ENCODE data around the gene HYKK.
"Not testable (repeated sequence)": the region's sequence is repeated elsewhere in the genome, so short reads cannot be mapped to it uniquely, and the experiment has no call there.

HYKK gene

DNA sequence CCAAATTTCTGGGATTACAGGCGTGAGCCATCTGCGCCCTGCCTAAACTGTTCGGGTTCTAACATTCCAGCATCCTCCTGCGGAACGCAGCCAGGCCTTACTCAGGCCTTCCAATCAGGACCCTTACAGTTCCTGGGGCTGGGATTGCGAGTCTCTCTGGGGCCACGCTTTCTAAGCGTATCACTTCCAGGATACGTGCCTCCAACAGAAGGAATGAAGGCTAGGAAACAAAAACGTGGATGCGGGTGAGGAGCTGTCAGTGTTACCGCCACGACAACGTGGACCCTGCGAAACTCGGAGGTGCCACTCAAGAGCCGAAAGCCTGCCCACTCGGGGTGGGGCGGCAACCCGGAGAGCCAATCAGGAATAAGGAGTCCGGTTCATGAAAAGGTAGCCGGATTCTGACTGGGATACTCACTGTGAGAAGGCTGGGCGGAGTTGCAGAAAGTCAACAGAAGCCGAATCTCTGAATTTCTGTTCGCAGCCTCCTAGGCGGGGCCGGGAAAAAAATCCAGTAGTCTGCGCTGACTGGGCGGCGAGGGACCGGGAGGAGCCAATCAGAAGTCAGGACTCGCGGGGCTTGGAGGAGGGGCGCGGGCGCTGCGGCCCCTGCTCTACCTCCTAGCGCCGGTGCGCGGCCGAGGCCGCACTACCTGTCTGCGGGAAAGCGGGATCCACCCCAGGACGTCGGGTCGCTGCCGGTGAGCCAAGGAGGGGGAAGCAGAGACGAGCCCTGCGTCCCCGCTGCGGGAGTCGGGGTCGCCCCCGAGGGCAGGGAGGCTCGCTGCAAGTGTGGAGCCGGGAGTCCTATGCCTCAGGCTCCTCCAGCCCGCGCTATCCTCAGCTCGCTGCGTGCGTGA is at the start of gene HYKK:
TSS of gene HYKK (plus strand) at position 607 of the 860 bp plus-strand sequence. CDS start 5,512 bp downstream, outside the sequence.
- DNase-seq, result peak; percentile 51

GRCh38 chr15:78460737-78461136 is 46.6 kb upstream of the HYKK start:
- no peak for DNase-seq

- no peak for DNase-seq
Observed at GRCh38 chr15:78461171-78461888, 46.0 kb upstream of the HYKK start.

DNA sequence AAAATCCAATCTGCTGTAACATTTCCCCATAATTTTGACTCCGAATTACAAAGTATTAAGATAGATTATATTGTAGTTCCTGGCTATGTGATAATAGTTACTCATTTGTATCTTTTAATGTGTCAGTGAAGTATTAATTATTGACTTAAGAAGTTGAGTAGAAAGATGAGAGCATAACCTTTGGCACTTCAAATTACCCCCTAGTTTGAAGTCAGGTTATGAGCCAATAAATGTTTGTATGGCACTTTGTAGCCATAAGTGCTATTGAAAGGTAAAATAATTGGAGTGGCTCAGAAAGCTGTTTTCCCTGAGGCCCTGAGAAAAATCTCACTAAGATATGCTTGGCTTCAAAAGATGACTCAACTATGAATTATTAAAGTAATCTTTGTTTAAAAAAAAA is 38.3 kb upstream of the HYKK start:
- DNase-seq, result no peak

DNA sequence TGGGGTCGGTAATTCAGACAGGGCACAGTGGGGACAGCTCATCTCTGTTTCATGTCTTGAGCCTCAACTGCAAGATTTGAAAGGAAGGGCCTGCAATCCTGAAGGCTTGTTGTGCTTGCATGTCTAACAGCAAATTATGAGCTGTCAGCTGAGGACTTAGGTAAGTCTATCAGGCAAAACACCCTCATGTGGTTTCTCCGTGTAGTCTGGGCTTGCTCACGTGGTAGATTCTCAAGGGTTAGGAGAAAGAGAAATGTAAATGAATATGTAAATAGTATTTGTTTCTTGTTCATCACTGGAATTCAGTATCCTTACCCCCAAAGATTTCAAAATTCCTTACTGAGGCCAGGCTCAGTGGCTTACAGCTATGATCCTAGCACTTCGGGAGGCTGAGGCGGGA is 30.1 kb upstream of the HYKK start:
- DNase-seq, result no peak

- no peak for DNase-seq
Observed at GRCh38 chr15:78479650-78480049, 27.7 kb upstream of the HYKK start.

GRCh38 chr15:78481917-78482316 is 25.5 kb upstream of the HYKK start:
- DNase-seq, result no peak

- DNase-seq, result no peak
Observed at GRCh38 chr15:78492872-78493271, 14.5 kb upstream of the HYKK start.

- no peak for DNase-seq
Observed at GRCh38 chr15:78501857-78502256, 5.5 kb upstream of the HYKK start.

GRCh38 chr15:78502641-78503040 is 4.7 kb upstream of the HYKK start:
- DNase-seq, result no peak

GRCh38 chr15:78507831-78508160 is 419 bp downstream of the HYKK start:
- DNase-seq, result no peak

DNA sequence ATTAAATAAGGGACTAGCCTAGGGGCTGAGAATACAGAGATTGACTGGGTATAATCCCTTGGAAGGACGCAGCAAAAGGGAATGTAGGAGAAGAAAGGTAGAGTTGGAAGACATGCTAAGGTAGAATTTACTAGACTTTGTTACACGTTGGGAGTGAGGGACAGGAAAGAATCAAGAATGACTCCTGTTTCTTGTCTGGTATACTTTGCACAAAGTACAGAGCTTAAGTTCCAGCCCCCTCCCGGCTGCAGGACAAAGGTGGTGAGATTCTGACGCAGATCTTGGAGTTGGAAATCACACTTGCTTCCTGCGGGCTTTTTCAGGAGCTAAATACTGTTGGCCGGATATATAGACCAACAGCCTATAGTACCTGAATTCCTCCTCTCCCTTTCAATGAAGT is 895 bp downstream of the HYKK start:
- no peak for DNase-seq

DNA sequence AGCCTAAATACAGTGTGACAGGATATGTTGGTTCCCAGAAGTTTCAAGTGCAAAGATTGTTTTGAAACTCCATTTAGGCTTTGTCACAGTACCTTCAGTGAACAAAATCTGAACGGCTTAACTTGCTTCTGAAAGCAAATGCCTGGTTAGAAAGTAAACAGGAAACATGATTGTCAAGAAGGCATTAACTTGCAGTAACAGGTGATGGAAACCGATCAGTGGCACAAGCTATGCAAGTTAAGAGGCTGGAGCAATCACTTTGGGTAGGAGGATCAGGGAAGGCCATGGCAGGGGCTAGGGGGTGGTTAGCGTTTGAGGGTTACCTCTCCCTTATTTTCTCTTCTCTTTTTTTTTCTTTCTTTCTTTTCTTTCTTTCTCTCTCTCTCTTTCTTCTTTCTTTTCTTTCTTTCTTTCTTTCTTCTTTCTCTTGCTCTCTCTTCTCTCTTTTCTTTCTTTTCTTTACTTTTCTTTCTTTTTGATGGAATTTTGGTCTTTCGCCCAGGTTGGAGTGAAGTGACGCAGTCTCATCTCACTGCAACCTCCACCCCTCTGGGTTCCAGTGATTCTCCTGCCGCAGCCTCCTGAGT is 2.4 kb downstream of the HYKK start:
- no peak for DNase-seq

- not testable (repeated sequence) for DNase-seq
Observed at GRCh38 chr15:78520035-78520434, 12.7 kb downstream of the HYKK start.

DNA sequence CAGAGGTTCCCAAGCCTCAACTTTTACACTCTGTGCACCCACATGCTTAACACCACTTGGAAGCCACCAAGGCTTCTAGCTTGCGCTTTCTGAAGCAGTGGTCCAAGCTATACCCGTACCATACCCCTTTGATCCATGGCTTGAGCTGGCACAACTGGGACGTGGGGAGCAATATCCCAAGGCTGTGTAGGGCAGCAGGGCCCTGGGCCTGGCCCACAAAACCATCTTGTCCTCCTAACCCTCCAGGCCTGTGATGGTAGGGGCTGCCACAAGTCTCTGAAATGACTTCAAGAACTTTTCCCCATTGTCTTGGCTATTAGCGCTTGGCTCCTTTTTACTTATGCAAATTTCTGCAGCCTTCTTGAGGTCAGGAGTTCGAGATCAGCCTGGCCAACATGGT is 16.9 kb downstream of the HYKK start:
- no peak for DNase-seq

DNA sequence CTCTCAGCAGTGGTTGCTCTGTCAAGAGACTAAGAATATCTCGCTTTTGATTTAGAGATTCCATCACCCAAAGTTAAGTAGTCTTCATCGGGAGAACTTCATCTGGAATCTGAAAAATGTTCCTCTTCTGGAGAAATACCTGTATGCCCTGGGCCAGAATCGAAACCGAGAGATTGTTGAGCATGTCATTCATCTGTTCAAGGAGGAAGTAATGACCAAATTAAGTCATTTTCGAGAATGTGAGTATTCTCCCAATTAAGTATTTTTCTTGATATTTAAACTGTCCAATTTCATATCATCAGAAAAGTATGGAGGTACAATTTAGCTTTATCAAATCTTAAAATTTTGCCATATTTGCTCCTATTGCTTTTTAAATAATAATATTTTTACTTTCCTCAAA is 19.9 kb downstream of the HYKK start:
- no peak for DNase-seq

DNA sequence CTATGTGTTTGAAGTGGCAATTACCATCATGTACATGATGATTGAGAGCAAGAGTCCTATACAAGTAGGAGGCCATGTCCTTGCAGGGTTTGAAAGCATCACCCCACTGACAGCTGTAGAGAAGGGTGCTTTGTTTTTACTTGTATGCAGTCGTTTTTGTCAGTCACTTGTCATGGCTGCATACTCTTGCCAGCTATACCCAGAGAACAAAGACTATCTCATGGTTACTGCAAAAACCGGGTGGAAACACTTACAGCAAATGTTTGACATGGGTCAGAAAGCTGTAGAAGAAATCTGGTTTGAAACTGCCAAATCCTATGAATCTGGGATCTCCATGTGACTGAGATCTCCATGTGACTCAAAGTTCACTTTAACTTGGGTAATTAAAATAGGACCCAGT is 26.0 kb downstream of the HYKK start:
- DNase-seq, result no peak

GRCh38 chr15:78536134-78536533 is 28.8 kb downstream of the HYKK start:
- no peak for DNase-seq

- DNase-seq, result no peak
Observed at GRCh38 chr15:78537266-78537905, 30.0 kb downstream of the HYKK start.

GRCh38 chr15:78538358-78538757 is 31.0 kb downstream of the HYKK start:
- DNase-seq, result no peak

GRCh38 chr15:78539464-78540140 is 32.2 kb downstream of the HYKK start:
- not testable (repeated sequence) for DNase-seq

- DNase-seq, result peak; percentile 93
Observed at GRCh38 chr15:78540141-78540870, 32.9 kb downstream of the HYKK start, which contains the start of gene PSMA4. Gene PSMA4, plus strand, starts transcription at chr15:78540444. Its CDS starts 1,484 bp downstream, at chr15:78541928.

Measured in activated CD4-positive, alpha-beta T cell treated with anti-CD3 and anti-CD28 coated beads for 1 hour (primary cell).